ENCODE results near the gene C5orf63. TPM values are rescaled to one million over a fixed set of nuclear protein-coding genes. Genes with fewer than 3 reads are reported as not detected.
A peak's percentile ranks its signal among the peaks of the same experiment; 100 is the strongest.

C5orf63 gene
- total and polyA plus RNA-seq, 2 of the 8 experiments (the other 6 are each of a cell fraction or from before 2014, with no cell fraction given): 0.67 to 0.71 TPM

GRCh38 chr5:127040796-127041520 lies 32.3 kb downstream of the C5orf63 start:
- Histone ChIP-seq H3K18ac (ENCODE audit: extremely low read depth, low read length) (peak overlapping the region; percentile 49; the same call in 1 of the 2 replicates), H2AK5ac (ENCODE audit: low read depth, low read length) (no peak overlapping the region), H3K4me2 (ENCODE audit: insufficient read depth in 1 of 2, low read depth in 2 of 2, low read length in 2 of 2) (peak overlapping the region; percentile 25 to 46; a peak in 3 of 4 replicates), H2BK120ac (replicated peaks; ENCODE audit: low read depth, low read length) (no peak overlapping the region), H4K20me1 (replicated peaks in 1 of 2; ENCODE audit: control insufficient read depth in 1 of 2, insufficient read depth in 2 of 2, low read length in 2 of 2) (no peaks in the 10 kb centered on the region), H3K14ac (ENCODE audit: insufficient read length) (no peak overlapping the region), H2BK12ac (ENCODE audit: low read depth, low read length) (0 out of 2 replicates have a peak overlapping the region, but pooled peaks have one; percentile 9), H3K4ac (replicated peaks; ENCODE audit: insufficient read length, low read depth, low read length) (no peak overlapping the region), H4K8ac (ENCODE audit: extremely low read depth, insufficient read depth, low read length) (no peak overlapping the region), H3K9ac (replicated peaks in 1 of 4; ENCODE audit: extremely low read depth in 1 of 4, low read depth in 3 of 4, low read length in 3 of 4) (no peak overlapping the region), H3K4me3 (ENCODE audit: extremely low read depth in 1 of 4, insufficient read depth in 2 of 4, low read depth in 3 of 4, low read length in 4 of 4) (no peak overlapping the region), H3K4me1 (replicated peaks in 1 of 4; ENCODE audit: control insufficient read depth in 3 of 4, insufficient read depth in 4 of 4, low read length in 3 of 4) (peaks cover 2 to 18% (median 11%) of the 10 kb centered on the region in 4 experiments; a peak in 5 of 7 replicates), H3K79me2 (ENCODE audit: control insufficient read depth in 1 of 2, insufficient read depth in 2 of 2, low read length in 2 of 2) (no peaks in the 10 kb centered on the region), H2BK5ac (ENCODE audit: low read depth, low read length) (no peak overlapping the region), H3K36me3 (ENCODE audit: control insufficient read depth in 2 of 4, insufficient read depth in 4 of 4, low read length in 3 of 4) (no peaks in the 10 kb centered on the region), H4K91ac (replicated peaks; ENCODE audit: insufficient read length, low read length) (peak overlapping the region; percentile 6), H2AFZ (ENCODE audit: low read length) (peak overlapping the region; percentile 15; the same call in 1 of the 2 replicates), H3K79me1 (ENCODE audit: low read depth, low read length) (no peaks in the 10 kb centered on the region), H3K23me2 (ENCODE audit: low read depth, low read length) (no peaks in the 10 kb centered on the region), H3K9me3 (ENCODE audit: insufficient read depth in 2 of 2, low read depth in 1 of 2, low read length in 1 of 2) (no peaks in the 10 kb centered on the region), H3K56ac (replicated peaks; ENCODE audit: insufficient read length, low read depth, low read length) (no peak overlapping the region), H2BK20ac (ENCODE audit: low read length) (no peak overlapping the region), H2BK15ac (ENCODE audit: low read length) (no peak overlapping the region), H3K27ac (ENCODE audit: low read depth, low read length) (no peak overlapping the region), H3K23ac (ENCODE audit: insufficient read length) (no peak overlapping the region), H4K5ac (ENCODE audit: insufficient read length, low read depth, low read length) (no peak overlapping the region), H3K27me3 (replicated peaks in 1 of 4; ENCODE audit: control insufficient read depth in 3 of 4, extremely low read depth in 1 of 4, insufficient read depth in 3 of 4, low read length in 3 of 4) (peaks cover 0 to 1% (median 0%) of the 10 kb centered on the region in 4 experiments; a peak in 1 of 7 replicates)
- TF ChIP-seq KDM1A (IDR thresholded peaks at IDR 0.05; ENCODE audit: borderline replicate concordance, low read length): no peak
- TF ChIP-seq EGR1 (IDR thresholded peaks at IDR 0.05; ENCODE audit: borderline replicate concordance, low read depth, low read length): no peak
- TF ChIP-seq TEAD4 (IDR thresholded peaks at IDR 0.05; ENCODE audit: low read depth, low read length): no peak
- no peak for TF ChIP-seq YY1 (IDR thresholded peaks at IDR 0.05; ENCODE audit: low read depth, low read length)
- TF ChIP-seq BCL11A (IDR thresholded peaks at IDR 0.05; ENCODE audit: low read depth in 2 of 2, low read length in 2 of 2): no peak
- TF ChIP-seq SRF (IDR thresholded peaks at IDR 0.05; ENCODE audit: low read depth, low read length): no peak
- peak; percentile 55 for FAIRE-seq
- no peak for DNase-seq (ENCODE audit: low read depth in 1 of 2, low spot score in 2 of 2)
- 56% methylated on average over 9 of the region's 9 CpGs; no CpG with 5 or more reads in 1 of the 2 experiments for WGBS, 2 experiments (ENCODE audit: extremely low coverage in 1 of 2, insufficient coverage in 1 of 2, insufficient read length in 1 of 2, insufficient replicate concordance in 2 of 2, low coverage in 1 of 2, low lambda C conversion rate in 2 of 2, missing lambda C conversion rate in 1 of 2)
- ChIA-PET POLR2A (ENCODE audit: partially characterized antibody) (interaction anchor here (0.6 to 1.6 kb wide), 2 partner anchors 10 to 260 kb away, joined by 3 to 8 read pairs; partner anchors contain the start of gene MARCHF3), CTCF (ENCODE audit: partially characterized antibody) (interaction anchor here (0.7 to 1.4 kb wide), 5 partner anchors 18 to 1026 kb away, joined by 3 read pairs; no protein-coding TSS in a partner anchor)

Measured in H1 (cell line).